AG04450 (cell line): ENCODE results near the gene CDKN2AIPNL. TPM values are rescaled to one million over a fixed set of nuclear protein-coding genes. Genes with fewer than 3 reads are reported as not detected.

Experiments used
- CTCF ChIA-PET: fragments of 300-600, 350-600 bp; formaldehyde crosslinking; extraction: SDS; loops from one replicate; lab custom pipeline; 2022; ENCODE audit warnings: antibody characterized with exemption, inconsistent platforms; lab: Charles Lee
- POLR2A ChIA-PET: fragments of 350-600 bp; formaldehyde crosslinking; extraction: SDS; loops from one replicate; lab custom pipeline; 2021; ENCODE audit warnings: antibody characterized with exemption, inconsistent platforms; lab: Yijun Ruan, JAX
- DNase-seq: peaks from one replicate; pipeline ENCODE4 v3.0.0-alpha.2; 2011; ENCODE audit warnings: low read depth, low spot score
- H3K27ac ChIP-seq: one replicate; pipeline ENCODE4 v1.5.1; 2012; ENCODE audit warnings: low read depth, low read length, control low read depth
- H3K27me3 ChIP-seq: one replicate; pipeline ENCODE4 v1.6.0; 2012; ENCODE audit warnings: low read length; ENCODE audit not compliant: control insufficient read depth, insufficient read depth
- H3K4me3 ChIP-seq: 2 replicates; pipeline ENCODE4 v1.5.1; 2011; ENCODE audit warnings: mild to moderate bottlenecking, low read depth, low read length, control low read depth
- H3K9me3 ChIP-seq: 2 replicates; pipeline ENCODE4 v1.5.1; 2012; ENCODE audit warnings: low read length; ENCODE audit not compliant: control insufficient read depth, insufficient read depth
- CTCF ChIP-seq: IDR thresholded peaks from 2 replicates; pipeline ENCODE4 v1.5.1; 2011; ENCODE audit warnings: low read depth, low read length, control low read depth, inconsistent platforms
- polyA plus RNA-seq: library from polyadenylated mRNA; depleted of rRNA; stranded (reverse); fragments of >200 nt; gene quantifications from 2 replicates; pipeline ENCODE4 v1.2.3, GENCODE V29; 2011

CDKN2AIPNL gene
- polyA plus RNA-seq, 1 experiment: 20.8 TPM

DNA sequence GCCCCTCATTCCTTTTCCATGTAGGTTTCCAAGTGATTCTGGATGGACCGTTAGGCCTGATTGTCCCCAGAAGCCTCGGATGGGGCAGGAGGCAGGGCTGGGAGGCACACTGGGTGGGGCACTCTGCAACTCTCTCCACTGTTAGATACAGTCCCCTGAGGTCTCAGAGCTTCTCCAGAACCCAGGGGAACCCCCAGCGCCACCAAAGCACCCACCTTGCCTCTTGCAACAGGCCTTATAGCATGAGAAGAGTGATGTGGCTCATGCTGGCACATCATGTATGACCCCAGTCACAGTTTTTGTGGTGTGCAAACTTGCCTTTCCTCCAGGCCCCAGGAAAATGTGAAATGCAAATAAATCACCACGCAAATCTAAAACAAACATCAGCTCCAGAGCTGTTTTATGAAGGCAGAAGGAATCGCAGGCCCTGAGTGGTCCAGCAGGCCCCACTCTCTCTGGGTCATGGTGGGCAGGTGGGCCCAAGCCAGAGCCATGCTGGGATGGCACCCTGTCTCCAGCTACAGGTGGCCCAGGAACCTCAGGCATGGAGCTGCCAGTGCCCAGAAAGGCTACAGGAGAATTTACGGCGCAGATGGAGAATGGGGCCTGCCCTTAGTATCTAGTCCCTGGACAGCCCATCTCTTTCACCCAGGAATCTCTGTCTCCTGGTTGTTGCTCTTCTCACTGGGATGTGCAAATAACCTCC lies 36.3 kb upstream of the CDKN2AIPNL start:
- ChIA-PET CTCF (no interaction called here), POLR2A (no interaction called here)
- TF ChIP-seq CTCF: no peak
- H3K27me3 ChIP-seq: no peaks in the 10 kb centered on the region
- DNase-seq: no peak
- no peak overlapping the region for H3K27ac ChIP-seq
- no peak overlapping the region for H3K4me3 ChIP-seq
- peaks cover 6% of the 10 kb centered on the region; the same call in 1 of the 2 replicates for H3K9me3 ChIP-seq

DNA sequence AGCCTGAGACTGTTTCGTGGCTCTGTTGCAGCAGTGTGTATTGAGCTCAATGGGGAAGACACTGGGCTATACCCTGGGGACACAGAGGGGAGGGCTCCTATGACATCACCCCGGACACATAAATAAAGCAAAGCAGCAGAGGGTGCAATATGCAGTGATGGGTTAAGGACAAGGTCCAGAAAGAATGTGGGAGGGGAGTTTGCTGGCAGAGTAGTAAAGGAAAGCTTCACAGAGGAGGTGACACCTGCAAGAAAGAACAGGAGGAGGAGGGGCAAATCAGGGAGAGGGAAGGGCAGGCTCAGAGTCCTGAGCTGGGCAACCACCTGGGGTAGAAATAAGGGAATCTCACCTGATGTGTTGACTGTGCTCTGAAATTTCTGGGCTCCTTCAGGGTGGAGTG lies 35.3 kb upstream of the CDKN2AIPNL start:
- H3K27ac ChIP-seq: no peak overlapping the region
- peaks cover 6% of the 10 kb centered on the region; the same call in 1 of the 2 replicates for H3K9me3 ChIP-seq
- H3K27me3 ChIP-seq: no peaks in the 10 kb centered on the region
- DNase-seq: no peak
- CTCF ChIA-PET: no interaction called here
- POLR2A ChIA-PET: no interaction called here
- TF ChIP-seq CTCF: no peak
- H3K4me3 ChIP-seq: no peak overlapping the region

GRCh38 chr5:134445856-134446818 lies 34.5 kb upstream of the CDKN2AIPNL start:
- DNase-seq: no peak
- CTCF ChIA-PET: no interaction called here
- Histone ChIP-seq H3K4me3 (no peak overlapping the region), H3K9me3 (peaks cover 6% of the 10 kb centered on the region; the same call in 1 of the 2 replicates), H3K27ac (no peak overlapping the region), H3K27me3 (no peaks in the 10 kb centered on the region)
- POLR2A ChIA-PET: interaction anchor here (1.6 kb wide), 1 partner anchor 19 kb away, joined by 4 read pairs; no protein-coding TSS in a partner anchor
- TF ChIP-seq CTCF: no peak

DNA sequence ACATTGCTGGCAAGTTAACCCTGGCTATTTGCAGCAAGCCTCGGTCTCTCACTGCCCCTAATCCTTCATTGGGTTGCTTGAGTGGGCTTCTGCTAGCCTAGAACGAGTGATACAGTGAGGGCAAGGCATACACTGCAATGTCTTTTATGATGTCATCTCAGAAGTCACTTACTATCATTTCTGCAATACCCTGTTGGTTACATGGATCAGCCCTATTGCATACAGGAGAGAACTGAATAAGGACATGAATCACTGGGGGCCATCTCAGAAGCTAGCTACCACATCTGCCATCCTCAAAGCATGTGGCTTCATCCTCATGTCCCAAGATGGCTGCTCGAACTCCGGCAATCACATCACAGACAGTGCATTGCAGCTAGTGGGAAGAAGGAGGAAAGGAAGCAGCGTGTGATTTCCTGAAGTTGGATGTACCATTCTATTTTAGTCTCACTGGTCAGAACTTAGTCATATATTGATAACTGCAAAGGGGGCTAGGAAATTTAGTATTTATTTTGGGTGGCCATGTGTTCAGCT lies 33.3 kb upstream of the CDKN2AIPNL start:
- no peak for TF ChIP-seq CTCF
- DNase-seq: no peak
- Histone ChIP-seq H3K27ac (no peak overlapping the region), H3K4me3 (no peak overlapping the region), H3K9me3 (peaks cover 6% of the 10 kb centered on the region; the same call in 1 of the 2 replicates), H3K27me3 (no peaks in the 10 kb centered on the region)
- POLR2A ChIA-PET: interaction anchor here (0.7 to 1.6 kb wide), 2 partner anchors 21 to 220 kb away, joined by 4 to 10 read pairs; no protein-coding TSS in a partner anchor
- CTCF ChIA-PET: no interaction called here
